ENCODE measurements around the gene KDM1B.
A peak's percentile ranks its signal among the peaks of the same experiment; 100 is the strongest.
"Not testable (repeated sequence)": the region's sequence is repeated elsewhere in the genome, so short reads cannot be mapped to it uniquely, and the experiment has no call there.

The KDM1B gene

DNA sequence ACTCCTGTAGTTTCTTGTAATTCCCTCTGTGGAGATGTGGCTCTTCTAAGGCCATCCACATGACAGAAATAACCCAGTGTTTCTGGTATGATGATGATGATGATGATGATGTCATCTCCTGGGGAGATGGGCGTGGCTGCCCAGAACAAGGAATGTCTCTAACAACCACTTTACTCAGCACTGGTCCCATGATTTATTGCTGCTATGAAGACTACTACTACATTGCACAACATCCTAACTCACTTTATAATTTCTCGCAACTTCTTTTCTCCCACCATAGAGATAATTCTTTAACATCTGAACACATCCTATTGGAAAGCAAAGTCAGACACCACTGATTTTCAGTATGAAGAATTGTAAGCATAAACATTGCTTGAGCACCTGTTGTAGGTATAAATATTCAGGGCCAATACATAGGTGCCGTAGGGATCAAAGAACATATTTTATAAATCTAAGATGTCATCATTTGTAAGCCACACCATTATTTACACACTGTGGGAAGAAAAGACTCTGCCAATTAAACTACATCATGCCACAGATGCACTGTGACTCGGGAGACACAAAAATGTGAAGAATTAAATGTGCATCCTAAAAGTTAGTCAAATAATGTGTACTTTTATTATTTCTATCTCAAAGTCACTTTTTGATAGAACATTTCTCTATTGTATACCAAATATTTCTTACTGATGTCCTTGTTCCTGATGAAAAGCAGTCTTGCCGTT lies 6.8 kb upstream of the KDM1B start:
- DNase-seq (ENCODE audit: low read depth in 3 of 3): no peak

DNA sequence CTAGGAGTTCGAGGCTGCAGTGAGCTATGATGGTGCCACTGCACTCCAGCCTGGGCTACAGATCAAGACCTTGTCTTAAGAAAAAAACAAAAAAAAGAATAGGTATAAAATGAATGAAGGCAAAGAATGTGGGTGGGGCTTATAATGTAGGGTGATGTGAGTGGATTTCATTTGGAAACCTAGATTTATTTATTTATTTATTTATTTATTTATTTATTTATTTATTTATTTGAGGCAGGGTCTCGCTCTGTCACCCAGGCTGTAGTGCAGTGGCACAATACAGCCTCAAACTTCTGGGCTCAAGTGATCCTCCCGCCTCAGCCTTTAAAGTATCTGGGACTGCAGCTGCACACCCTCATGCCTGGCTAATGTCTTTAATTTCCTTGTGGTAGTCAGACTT lies 3.8 kb upstream of the KDM1B start:
- DNase-seq (ENCODE audit: low read depth in 3 of 3): not testable (repeated sequence)

DNA sequence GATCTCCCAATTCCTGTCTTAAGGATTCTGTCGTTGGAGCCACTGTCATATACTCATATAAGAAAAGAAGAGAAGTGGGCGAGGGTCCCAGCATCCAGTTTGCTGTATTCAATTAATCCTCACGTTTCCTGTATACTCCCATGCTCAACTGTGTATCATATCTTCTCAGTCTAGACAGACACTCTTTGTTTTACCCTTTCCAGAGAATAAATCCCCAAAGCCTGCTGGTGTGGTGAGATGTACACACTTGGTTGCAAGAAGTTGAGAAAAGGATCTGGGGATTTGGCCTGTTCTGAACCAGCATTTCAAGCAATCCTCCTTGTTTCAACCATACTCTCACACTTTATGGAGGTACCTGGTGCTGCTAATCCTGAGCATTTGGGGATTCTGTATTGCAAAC lies 3.4 kb upstream of the KDM1B start:
- no peak for DNase-seq (ENCODE audit: low read depth in 3 of 3)

DNA sequence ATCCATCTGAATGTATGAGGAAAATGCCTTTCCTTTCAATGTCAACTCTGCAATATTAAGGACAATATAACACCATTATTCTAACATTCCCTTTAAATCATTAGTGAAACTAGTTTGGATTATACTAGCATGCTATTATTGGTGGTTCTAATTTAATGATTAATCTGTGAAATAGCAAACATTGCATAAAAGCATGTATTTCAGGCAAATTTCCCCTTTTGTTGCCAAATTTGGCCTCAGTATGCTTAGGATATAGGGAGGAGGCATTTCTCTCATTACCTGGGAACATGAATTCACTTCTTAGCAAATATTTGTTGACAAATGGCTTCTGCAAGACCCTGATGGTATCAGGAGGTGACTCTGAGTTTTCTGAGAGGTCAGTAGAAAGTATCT lies 1.9 kb upstream of the KDM1B start:
- no peak for DNase-seq (ENCODE audit: low read depth in 3 of 3)

DNA sequence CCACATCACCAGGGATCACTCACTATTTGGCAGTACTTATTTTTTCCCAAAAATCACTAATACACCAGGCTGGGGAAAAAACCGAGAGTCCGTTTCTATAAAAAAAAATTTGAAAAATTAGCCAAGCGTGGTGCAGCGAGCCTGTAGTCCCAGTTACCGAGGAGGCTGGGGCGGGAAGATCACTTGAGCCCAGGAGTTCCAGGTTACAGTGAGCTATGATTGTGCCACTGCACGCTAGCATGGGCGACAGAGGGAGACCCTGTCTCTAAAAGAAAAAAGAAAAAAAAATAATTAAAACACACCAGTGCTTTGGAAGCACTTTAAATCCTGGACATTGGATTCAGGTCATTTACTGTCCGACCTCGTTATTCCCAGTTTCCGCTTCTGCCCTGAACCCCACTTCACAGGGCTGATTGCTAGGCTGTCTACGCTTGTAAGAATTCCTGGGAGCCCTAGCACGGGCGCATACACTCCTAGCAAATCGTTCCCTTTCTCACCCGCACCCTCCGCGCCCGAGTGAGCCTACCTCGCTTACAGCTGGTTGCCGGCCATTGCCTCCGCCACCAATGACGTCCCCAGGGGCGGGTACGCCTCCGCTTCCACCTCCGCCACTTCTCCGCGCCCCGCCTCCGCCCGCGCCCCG lies 594 bp upstream of the KDM1B start, which contains the start of gene TPMT:
Gene TPMT, minus strand, starts transcription at position 571 of the 643 bp plus-strand sequence. CDS start 5,950 bp downstream, outside the sequence.
- DNase-seq (ENCODE audit: low read depth in 3 of 3): no peak

DNA sequence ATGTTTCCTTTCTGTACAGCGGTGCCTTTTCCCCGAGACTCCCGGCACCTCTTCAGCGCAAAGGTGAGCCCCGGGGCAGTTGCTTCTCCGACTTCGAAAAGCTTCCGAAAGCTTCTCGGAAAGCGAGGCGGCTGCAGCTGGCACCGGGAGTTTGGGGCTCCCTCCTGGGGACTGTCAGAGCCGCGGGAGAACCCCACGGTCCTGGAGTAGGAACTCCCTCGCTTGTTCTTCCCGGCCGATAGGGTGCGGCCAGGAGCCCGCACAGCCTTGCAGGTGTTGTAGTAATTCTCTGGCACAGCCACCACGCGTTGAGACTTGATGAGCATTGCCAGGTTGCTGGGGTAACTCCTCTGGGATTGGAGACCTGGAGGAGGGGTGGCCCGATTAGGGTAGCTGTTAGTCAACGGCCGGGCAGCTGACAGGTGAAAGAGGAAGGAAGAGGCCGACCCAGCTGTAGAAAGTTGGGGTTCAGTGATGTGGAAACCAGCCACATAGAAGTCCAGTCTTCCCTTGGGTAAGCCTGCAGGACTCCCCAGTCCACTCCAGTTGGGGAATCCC lies 721 bp downstream of the KDM1B start:
- DNase-seq (ENCODE audit: low read depth in 3 of 3): peak in 2 of 3 experiments; percentile 23 to 41

DNA sequence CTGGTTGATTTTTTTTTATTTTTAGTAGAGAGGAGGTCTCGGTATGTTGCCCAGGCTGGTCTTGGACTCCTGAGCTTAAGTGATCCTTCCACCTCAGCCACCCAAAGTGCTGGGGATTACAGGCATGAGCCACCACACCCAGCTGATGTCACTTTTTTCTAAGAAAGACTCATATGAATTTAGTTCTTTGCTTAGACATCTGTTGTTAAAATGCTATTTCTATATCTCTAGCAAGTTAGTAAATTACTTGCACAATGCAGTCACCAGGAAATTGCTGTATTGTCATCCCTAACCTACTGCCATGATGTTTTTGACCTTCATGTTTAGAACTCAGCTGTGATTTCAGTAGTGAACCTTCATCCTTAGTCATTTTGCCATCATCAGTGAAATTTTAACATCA lies 5.7 kb downstream of the KDM1B start:
- DNase-seq (ENCODE audit: low read depth in 3 of 3): no peak

DNA sequence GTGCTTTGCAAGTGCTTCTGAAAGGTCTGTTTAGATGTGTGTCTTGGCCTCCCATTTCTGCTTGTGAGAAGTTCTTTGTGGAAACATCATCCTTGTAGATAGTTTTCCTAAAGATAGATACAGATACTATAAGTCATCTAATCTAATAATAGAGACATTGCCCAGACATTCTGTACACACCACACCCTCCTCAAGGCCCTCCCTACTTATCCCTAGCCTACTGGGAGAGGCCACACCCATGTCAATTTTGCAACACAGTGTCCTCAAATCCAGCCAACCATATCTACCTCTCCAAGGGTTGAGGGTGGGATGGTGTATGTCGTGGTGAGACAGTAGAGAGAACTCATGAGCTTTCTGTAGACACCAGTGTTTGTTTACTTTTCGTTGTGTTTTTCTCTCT lies 6.2 kb downstream of the KDM1B start:
- no peak for DNase-seq (ENCODE audit: low read depth in 3 of 3)

DNA sequence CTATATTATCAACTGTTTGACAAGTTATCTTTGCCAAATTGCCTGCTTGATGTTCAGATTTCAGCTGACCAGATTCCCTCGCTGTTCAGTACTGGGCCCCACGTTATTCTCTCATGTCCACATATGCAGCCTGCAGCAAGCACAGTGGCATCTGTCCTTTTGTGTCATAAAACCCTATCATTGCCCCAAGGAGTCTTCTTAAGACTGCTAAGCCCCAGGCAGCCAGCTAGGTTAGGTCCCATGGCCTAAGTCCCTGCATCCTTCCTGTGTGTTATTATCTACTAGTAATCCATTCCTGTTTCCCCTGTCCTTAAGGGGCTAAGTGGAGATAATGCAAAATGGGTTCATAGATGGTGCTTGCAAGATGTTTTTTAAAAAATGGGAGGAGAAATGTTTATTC lies 7.2 kb downstream of the KDM1B start:
- no peak for DNase-seq (ENCODE audit: low read depth in 3 of 3)

DNA sequence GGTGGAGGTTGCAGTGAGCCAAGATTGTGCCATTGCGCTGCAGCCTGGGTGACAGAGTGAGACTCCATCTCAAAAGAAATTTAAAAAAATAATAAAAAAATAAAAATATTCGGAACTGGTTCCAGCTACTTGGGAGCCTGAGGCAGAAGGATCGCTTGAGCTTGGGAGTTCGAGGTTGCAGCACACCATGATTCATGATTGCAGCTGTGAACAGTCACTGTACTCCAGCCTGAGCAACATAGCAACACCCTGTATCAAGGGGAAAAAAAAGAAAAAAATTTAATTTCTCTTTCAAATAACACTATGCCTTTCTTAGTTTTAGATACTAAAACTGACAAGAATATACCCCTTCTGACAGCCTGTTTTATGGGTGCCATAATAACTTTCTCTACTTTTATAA lies 10.5 kb downstream of the KDM1B start:
- no peak for DNase-seq (ENCODE audit: low read depth in 3 of 3)

DNA sequence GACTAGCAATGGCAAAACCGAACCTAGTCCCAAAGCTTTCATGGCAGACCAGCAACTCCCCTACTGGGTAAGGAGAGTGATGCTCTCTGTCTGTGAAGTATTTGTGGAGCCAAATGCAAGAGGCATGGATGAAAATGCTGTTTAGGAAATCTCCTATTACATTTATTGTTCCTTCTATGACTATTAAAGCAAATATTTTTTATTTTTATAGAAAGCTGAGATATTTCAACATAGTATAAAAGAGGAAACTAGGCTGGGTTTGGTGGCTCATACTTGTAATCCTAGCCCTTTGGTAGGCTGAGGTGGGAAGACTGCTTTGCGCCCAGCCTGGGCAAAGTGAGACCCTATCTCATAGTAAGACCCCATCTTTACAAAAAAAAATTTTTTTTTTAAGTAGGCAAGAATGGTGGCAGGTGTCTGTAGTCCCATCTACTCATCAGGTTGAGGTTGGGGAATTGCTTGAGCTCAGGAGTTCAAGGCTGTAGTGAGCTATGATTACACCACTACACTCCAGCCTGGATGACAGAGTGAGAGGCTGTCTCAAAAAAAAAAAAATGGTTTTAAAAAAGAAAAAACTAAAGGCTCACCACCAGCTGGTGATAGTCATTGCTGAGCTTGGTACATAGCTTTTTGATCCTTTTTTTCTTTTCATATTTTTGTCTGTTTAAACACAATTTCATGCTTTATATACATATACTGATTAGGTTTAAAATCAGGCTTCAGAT lies 11.3 kb downstream of the KDM1B start:
- DNase-seq (ENCODE audit: low read depth in 3 of 3): no peak

DNA sequence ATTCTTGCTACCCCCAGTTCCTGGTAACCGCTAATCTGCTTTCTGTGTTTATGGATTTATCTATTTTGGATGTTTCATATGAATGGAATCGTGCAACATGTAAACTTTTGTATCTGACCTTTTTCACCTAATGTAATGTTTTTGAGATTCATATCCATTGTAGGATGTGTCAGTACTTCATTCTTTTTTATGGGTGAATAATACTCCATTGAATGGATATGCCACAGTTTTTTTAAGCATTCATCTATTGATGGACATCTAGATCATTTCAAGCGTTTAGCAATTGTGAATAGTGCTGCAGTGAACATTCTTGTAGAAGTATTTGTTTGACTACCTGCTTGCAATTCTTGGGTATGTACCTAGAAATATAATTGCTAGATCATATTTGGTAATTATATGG lies 13.0 kb downstream of the KDM1B start:
- DNase-seq (ENCODE audit: low read depth in 3 of 3): no peak

DNA sequence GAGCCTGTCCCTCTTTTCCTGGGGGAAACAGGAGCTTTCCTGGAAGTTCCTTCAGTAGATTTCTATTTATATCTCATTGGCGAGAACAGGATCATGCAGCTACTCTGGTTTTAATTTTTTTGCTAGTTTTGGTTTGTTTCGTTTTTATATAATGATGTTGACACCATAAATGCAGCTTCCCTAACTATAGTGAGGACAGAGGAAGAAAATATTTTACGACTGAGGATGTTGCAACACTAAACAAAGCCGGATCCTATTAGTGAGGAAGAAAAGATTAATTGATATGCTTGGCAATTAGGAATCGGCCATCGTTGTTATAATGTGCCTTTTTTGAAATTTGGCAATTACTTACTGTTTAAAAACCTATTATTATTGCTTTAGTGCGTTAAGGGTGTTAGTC lies 16.6 kb downstream of the KDM1B start:
- DNase-seq (ENCODE audit: low read depth in 3 of 3): no peak

DNA sequence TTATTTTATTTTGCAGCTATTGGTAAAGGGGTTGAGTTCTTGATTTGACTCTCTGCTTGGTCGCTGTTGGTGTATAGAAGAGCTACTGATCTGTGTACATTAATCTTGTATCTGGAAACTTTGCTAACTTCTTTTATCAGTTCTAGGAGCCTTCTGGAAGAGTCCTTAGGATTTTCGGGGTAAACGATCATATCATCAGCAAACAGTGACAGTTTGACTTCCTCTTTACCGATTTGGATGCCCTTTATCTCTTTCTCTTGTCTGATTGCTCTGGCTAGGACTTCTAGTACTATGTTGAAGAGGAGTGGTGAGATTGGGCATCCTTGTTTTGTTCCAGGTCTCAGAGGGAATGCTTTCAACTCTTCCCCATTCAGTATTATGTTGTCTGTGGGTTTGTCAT lies 21.0 kb downstream of the KDM1B start:
- not testable (repeated sequence) for DNase-seq (ENCODE audit: low read depth in 3 of 3)

DNA sequence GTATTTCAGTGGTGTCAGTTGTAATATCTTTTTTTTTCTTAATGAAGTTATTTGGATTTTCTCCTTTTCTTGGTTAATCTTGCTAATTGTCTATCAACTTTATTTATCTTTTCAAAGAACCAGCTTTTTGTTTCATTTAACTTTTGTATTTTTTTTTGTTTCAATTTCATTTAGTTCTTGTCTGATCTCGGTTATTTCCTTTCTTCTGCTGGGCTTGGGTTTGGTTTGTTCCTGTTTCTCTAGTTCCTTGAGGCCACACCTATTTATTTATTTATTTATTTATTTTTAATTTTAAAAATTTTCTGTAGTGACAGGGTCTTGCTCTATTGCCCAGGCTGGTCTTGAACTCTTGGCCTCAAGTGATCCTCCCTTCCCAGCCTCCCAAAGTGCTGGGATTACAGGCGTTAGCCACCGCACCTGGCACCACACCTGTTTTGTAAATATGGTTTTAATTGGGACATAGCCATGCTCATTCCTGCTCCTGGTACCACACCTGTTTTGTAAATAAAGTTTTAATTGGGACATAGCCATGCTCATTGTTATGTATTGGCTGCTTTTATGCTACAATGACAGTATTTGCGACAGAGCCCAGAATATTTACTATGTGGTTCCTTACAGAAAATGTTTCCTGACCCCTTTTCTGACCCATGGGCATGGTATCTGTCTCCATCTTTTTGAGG lies 22.2 kb downstream of the KDM1B start:
- DNase-seq (ENCODE audit: low read depth in 3 of 3): no peak

DNA sequence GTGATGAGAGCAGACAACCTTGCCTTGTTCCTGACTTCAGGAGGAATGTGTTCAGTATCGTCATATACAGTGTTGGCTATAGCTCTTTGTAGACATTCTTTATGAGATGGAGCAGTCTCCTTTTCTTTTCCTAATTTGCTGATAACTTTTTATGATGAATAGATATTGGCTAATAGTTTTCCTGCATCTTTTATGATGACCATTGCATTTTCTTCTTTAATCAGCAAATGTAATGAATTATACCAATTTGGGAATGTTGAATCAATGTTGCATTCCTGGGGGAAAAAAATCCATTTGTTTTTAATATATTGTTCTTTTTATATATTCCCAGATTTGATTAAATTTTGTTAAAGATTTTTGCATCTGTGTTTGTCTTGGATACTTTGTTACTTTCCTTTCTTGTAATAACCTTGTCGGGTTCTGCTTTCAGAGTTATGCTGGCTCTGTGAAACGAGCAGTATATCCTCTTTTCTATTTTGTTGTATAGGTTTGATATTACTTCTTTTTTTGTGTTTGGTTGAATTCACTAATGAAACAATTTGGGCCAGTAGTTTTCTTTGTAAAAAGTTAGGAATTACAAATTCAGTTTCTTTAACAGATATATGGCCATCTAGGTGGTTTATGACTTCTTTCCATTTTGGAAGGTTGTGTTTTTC lies 23.9 kb downstream of the KDM1B start:
- DNase-seq (ENCODE audit: low read depth in 3 of 3): no peak

DNA sequence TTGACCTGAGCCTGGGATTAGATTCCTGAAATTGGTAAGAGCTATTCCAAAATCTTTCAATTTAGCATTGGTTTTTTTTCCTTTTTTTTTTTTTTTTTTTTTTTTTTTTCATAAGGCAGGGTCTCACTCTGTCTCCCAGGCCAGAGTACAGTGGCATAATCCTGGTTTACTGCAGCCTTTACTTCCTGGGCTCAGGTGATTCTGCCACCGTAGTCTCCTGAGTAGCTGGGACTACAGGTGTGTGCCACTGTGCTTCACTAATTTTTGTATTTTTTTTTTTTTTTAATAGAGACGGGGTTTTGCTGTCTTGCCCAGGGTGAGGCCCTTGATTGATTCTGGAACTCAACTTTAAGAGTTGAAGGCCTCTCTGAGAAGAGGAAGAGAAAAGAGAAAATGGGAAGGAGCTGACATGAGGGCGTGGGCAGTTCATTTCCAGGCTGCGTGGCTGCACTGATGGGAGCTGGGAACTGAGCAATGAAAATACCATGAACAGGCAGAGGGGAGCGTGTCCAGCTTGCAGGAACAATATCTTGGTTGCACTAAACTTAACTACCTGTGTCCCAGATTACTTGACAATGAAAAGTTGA lies 24.6 kb downstream of the KDM1B start:
- no peak for DNase-seq (ENCODE audit: low read depth in 3 of 3)

DNA sequence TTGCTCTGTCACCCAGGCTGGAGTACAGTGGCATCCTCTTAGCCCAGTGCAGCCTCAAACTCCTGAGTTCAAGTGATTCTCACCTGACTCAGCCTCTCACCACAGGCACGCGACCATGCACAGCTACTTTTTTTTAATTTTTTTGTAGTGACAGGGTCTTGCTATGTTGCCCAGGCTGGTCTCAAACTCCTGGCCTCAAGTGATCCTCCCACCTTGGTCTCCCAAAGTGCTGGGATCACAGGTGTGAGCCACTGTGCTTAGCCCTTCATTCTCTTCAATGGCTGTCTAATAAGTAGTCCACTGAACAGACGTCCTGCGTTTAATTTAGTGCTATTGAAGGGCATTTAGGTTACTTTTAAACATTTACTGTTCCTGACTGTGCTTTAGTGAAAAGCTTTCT lies 27.3 kb downstream of the KDM1B start:
- no peak for DNase-seq (ENCODE audit: low read depth in 3 of 3)

DNA sequence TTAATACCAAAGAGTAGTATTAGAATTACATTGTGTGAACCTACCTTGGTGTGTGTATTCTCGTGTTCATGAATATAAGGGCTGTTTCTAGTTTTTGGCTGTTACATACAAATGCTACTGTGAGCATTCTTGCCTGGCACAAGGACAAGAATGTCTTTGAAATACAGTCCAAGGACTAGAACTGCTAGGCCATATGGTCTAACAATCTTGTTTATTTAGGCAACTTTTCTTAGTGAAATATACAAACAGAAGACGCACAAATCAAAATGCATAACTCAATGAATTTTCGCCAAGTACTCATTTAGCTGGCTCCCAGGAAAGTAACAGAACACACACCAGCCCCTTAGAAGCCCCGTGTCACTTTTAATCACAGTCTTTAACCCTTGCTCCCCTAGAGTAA lies 28.5 kb downstream of the KDM1B start:
- no peak for DNase-seq (ENCODE audit: low read depth in 3 of 3)

DNA sequence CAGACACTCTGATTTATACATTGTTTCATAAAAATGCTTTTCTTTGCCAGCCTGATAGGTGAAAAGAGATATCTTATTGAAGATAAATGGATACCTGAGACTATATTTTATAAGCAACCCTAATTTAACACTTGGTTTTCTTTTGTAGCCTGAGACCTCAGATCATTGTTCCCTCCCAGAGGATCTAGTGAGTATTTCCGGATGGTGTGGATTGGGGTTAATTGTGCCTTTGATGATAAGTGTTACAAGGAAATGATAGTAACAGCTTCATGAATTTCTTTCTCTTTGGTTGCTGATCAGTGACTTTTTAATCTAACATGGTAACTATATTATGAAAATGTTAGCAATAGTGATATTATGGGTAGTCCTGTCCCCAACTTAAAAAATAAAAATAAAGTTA lies 30.4 kb downstream of the KDM1B start:
- DNase-seq (ENCODE audit: low read depth in 3 of 3): no peak

DNA sequence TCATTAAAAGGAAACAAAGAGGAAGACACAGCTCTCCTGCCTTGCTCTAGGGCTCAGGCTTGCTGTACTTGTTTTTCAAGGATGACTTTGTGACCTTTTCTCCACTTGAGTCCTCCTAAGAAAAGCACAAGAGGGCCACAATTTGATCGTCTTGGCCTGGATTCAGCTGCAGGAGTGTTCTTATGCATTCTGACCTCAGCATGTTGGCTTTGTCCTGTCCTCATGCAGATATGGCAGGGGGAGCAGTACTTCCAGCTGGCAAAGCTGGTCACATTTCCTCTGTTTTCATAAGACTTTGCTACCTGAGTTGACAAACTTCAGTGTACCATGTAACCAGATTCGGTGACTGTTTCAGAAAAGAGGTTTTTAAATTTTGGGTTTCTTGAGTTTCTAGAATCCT lies 30.8 kb downstream of the KDM1B start:
- DNase-seq (ENCODE audit: low read depth in 3 of 3): no peak
